Testis (tissue), 2 donors: ENCODE data around the gene CAGE1.

Source experiments
- POLR2A ChIP-seq: fragments of 450-650 bp; IDR thresholded peaks from one replicate; pipeline ENCODE4 v1.6.1; 2017; ENCODE audit warnings: antibody characterized with exemption, mild to moderate bottlenecking, moderate library complexity
- TF ChIP-seq, protein P1 (sequence below), 3 experiments: fragments of 450-650 bp in 2 of 3; fragments of 200-600 bp in 1 of 3; sonication (generic) in 1 of 3; IDR thresholded peaks; one replicate each; pipeline ENCODE4 v1.5.1; 2016 to 2019; ENCODE audit warnings: antibody characterized with exemption in 3 of 3, mild to moderate bottlenecking in 2 of 3, moderate library complexity in 1 of 3

- no peak for TF ChIP-seq POLR2A
- TF ChIP-seq, protein P1, sequence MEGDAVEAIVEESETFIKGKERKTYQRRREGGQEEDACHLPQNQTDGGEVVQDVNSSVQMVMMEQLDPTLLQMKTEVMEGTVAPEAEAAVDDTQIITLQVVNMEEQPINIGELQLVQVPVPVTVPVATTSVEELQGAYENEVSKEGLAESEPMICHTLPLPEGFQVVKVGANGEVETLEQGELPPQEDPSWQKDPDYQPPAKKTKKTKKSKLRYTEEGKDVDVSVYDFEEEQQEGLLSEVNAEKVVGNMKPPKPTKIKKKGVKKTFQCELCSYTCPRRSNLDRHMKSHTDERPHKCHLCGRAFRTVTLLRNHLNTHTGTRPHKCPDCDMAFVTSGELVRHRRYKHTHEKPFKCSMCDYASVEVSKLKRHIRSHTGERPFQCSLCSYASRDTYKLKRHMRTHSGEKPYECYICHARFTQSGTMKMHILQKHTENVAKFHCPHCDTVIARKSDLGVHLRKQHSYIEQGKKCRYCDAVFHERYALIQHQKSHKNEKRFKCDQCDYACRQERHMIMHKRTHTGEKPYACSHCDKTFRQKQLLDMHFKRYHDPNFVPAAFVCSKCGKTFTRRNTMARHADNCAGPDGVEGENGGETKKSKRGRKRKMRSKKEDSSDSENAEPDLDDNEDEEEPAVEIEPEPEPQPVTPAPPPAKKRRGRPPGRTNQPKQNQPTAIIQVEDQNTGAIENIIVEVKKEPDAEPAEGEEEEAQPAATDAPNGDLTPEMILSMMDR (IDR thresholded peaks at IDR 0.05): no peak
Measured at GRCh38 chr6:7285416-7285815, 104.1 kb downstream of the CAGE1 start.
